ENCODE measurements around the gene PAPPA2.

Gene PAPPA2

DNA sequence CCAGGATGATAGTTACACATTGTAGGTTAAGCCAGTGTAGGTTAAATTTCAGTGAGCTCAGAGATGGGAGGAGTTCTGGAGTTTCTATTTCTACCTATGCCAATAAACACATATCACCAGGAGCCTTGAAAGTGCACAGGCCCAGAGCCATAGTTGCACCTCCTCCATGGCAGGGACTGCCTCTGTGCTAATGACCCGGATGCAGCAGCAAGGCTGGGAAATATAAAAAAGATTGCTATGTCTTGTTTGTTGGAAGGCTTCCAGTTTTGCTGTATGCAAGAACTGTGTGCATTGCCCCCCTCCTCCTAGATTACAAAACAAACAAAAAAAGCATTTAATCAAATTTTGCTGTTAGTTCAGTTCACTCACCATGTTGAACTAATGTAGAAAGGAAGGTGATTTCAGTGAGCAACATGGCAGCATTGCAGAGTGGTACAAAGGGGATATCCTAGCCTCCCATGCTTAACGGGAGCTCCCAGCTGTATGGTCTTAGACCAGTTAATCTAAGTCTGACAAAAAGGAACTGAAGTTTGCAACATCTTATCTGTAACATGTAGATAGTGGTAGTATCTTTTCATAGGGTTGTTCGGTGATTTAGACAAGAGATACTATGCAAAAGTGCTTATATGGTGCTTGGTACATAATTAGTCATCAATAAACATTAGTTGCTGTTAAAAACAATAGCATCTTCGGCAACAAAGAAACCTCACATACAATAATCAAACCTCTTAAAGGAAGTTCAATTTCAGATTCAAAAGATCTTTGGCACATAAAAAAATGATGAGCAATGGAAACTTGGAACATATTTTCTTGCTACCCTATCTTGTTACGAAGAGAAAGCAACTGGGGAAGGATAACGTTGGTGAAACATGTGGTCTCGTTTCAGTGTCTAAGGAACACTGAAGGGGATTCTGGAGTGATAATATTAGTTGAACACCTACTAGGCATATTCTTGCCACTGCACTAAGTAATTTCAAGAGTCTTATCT, 392.1 kb downstream of the PAPPA2 start:
- no peak for DNase-seq (ENCODE audit: low spot score)

DNA sequence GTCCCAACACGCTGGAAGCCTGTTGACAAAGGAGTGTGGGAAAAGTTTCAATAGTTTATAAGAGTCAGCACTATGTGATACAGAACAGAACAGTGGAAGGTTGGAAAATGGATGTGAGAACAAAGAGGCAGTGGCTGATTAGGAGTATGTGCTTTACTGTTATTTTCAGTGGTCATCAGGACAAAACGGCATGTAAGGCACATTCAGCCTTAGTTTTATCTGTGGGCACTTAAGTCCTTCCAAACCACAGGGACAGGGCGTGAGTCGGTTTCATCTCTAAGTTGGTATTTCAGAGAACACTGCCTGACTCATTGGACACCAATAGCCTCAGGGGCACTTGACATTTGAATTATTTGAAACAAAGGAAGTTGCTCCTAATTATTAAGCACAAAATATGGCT, 394.7 kb downstream of the PAPPA2 start:
- DNase-seq (ENCODE audit: low spot score): no peak

DNA sequence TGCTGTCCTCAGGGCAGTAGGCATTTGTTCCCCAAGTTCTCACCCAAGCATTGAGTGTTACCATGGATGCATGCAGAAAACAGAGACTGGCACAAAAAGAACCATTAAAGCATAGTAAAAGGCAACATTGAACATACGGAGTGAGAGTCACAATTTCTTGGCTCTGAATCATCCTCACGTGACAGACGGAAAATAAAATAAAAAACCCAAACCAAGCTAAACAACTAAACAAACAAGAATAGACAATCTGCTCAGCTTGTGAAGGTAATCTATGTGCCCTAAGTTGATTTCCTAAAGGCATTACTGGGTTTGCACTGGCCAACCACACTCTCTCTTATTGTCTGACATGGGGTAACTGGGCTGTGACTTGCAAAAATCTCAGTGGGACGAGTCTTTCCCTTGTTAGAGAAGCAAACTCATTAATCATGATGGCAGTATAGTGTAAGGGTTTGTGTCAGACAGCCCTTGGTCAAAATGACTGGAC, 395.5 kb downstream of the PAPPA2 start:
- DNase-seq (ENCODE audit: low spot score): no peak

DNA sequence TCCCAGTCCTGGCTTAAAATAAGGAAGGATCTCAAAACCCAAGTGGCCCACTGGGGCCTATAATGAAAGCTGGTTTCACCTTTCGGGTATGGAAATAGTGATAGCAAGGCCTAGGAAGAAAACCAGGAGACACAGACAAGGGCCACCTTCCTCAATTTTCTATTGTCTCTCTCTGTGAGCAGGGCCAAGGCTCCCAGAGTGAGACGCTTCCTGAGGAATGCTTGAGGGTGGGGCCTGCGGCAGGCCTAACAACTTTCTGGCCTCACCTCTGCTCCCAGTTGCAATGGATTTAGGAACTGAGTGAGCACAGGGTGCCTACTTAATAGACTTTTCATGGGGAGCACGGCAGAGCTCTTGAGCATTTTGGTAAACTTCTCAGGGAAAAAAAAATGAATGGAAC, 400.6 kb downstream of the PAPPA2 start:
- no peak for DNase-seq (ENCODE audit: low spot score)

DNA sequence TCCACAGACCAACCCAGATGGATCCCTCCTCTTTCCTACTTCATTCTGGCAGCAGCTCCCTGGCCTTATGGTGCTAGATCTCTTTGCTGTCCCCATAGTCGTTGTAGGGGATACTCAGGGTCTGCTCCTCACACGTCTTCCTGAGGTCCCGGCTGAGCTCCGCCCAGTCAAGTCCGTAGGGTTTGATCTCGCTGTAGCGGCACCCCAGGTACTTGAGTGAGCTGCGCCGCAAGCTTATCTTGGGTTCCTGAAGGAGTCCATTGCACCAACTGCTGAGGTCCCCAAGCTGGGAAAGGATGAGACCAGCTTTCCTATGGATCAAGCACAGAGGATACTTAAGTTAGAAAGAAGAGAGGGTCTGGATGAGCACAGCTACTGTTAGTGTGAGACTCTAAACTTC, 401.2 kb downstream of the PAPPA2 start:
- DNase-seq (ENCODE audit: low spot score): no peak

DNA sequence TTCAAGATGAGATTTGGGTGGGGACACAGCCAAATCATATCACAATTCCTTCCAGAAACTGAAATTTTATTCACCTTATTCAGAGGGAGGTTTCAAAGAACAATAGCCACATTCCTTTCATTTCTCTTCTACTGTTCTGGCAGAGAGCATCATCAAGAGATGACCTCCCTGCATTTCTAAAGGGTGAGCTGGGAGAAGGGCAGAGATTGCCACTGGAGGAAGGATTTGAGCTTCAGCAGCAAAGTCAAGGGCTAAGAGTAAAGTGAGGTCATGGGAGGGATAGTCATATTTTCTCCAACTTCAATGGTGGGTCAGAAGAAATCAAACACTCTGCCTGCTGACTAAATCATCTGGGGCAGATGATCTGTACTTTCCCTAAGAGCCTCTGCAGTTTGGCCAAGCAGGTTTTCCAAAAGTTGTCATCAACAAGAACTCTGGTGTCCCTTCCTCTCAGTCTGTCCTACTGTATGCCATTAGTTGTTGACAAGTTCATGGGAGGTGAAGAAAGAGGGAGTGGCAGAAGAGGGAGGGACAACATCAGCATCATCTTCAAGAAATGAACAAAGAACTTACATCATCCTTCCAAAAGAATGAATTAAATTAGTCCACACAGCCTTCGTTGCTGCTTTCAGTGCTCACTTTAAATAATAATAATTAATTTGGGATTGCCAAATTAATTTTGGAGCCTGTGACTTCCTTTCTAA, 403.2 kb downstream of the PAPPA2 start:
- no peak for DNase-seq (ENCODE audit: low spot score)

DNA sequence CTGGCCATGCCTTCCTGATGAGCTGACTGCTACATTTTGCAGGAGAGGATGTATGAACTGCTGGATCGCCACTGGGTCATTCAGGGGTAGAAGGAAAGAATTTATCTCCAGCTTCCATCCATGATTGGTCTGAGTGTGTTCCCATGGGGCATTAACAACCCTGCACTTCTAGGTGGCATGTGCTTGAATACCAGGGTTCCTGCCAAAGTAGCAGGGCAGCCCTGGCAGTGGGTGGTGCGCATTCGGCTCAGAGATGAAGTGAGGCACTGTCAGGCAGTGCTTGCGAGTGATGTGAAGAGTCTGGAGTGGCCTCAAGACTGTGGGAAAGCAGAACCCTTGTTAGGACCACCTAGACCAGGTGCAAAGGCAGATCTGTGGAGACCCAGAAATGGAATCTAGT, 406.6 kb downstream of the PAPPA2 start:
- no peak for DNase-seq (ENCODE audit: low spot score)

DNA sequence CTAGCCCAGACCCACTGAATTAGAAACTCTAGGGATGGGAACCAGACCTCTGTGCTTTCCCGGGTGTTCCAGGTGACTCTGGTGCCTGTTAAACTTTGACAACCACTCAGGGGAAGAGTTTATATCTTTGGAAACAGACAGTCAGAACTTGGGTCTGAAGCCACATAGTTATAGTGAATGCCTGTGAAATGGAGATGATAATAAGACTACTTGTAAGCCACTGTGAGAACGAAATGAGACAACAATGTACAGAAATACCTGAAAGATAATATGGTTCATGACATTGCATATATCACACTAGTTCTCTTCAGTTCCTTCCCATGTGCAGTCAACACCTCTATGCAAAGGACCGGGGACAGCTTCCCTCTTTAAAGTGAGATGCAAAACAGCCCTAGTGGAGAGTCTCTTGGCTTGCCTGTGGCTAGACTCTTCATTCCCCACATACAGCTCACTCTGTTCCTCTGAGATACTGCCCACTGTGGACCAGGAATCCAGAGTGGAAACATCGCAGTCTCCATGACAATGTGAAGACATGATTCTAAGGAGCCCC, 414.1 kb downstream of the PAPPA2 start:
- no peak for DNase-seq (ENCODE audit: low spot score)

DNA sequence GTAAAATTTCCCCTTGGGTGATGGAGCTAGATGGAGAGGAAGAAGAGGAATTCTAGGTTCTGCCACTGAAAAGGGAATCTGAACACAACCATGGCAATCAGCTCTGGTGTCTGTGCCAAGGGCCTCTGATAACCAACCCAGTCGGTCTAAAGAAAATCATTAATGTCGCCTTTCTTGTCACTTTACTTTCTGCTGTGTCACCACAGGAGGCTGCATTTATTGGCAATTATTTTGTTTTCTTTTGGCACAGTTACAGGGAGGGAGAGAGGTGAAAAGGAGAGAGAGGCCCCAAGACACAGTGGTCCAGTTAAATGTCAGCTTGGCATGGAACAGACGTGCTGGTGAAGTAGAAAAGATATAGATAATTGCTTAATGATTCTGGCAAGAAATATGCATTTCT, 414.6 kb downstream of the PAPPA2 start:
- no peak for DNase-seq (ENCODE audit: low spot score)

DNA sequence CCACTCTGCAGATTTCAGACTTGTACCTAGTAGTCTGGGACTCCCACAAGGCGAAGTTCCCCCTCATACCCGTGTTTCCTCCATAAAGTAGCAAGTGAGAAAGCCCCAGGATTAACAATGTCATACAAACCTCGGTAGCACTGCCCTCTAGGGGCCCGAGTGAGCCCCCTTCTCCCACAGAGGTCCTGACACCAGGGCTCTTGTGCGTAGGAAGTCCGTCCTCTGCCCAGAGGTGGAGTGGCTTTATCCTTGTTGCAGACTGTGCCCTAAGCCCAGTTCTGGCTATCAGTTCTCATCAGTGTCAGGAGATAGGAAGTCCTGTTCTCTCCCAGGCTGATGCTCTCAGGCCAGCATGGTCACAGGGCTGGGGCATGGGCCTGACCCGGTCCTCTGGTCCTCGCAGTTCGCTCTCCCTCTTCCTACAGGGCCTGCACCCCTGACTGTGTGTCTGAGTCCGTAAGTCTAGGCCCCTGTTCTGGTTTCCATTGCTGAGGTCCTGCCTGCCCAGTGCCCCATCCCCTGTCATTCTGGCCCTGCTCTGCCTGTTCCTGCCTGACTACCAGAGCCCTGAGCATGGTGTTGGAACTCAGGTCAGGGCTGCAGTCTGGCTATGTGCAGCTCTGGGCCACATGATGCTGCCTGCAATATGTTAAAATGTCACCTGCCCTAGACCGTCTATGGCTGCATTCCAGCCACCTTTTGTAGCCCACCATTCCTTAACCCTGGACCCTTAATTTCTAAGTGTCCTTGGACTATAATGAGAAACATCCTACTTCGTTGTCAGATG, 416.0 kb downstream of the PAPPA2 start:
- DNase-seq (ENCODE audit: low spot score): no peak

DNA sequence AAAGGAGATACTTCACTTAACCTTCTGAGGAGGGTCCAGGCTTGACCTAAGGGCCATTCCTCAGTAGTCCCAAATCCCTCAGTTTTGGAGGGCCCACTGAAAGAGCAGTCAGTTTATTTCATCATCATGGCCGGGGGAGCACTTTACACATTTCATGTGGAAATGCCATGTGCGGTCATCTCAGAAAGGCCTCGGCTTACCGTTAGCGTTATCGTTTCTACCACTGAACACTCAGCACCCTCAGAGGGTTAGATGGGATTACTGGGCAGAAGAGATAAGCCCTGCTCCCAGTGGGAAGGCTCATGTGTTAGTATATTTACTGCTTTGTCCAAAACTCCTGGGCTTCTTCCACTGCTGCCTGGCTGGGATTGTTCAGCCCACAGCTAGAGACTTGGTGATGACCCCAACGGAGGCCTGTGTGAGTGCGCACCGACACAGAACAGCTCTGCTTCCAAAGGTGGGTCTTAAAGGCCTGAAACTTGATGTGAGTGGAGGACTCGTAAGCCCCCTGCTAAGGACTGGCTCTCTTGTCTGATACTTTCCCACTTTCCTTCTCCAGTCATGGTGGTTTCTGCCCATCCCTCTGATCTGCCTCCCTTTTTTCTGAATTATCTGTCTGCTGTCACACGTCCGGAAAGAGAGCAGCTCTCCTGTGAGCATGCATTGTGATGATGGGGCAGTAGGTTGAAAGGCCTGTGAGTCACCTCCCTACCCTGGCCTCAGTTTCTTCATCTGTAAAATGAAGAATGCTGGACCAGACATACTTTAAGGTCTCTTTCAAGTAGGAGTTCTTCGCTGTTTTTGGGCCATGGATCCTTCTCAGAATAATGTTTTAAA, 417.0 kb downstream of the PAPPA2 start:
- DNase-seq (ENCODE audit: low spot score): no peak

DNA sequence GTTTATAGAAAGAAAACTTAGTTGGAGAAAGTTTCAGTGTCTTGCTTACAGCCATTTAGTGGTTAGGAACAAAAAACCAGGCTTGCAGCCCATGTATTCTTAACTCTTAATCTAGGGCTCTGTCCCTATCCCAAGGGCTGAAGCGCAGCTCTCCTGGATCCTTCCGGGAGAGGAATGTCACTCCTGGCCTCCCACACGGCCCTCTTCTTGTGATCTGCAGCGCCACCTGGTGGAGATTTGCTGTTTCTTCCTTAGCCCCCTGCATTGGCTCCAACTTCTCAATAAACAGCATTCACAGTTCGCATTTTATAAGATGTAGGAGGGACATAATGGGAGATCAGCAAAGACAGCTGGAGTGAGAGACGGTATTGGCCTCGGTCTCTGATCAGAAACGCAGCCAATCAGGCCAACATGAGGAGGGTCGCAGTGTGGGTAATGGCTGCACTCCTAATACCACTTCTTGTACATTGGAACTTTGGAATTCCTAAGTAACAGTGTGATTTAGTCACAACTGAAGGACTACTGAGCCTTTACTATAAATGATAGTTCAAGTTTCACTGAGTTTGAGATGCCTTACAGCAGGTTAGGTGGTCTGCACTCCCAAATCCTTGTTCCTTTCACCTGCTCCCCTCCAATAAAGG, 418.1 kb downstream of the PAPPA2 start:
- DNase-seq (ENCODE audit: low spot score): peak; percentile 54

DNA sequence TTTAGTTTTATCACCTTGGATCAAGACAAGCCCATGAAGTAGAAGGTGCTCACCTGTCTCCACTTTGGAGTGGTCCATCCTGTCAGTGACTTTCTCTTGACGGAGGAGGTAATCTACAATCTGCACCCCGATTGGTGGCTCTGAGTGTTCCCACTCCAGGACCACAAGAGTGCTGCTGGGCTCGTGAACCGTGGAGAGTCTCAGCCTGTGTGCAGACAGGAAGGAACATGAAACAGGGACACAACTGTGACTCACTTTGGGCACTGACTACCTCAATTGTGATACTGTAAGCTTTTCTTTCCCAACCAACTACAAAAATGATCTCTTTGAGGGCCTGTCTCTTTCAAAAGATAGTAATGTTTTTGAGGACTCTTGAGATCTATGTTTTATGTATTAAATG, 421.3 kb downstream of the PAPPA2 start:
- DNase-seq (ENCODE audit: low spot score): no peak

DNA sequence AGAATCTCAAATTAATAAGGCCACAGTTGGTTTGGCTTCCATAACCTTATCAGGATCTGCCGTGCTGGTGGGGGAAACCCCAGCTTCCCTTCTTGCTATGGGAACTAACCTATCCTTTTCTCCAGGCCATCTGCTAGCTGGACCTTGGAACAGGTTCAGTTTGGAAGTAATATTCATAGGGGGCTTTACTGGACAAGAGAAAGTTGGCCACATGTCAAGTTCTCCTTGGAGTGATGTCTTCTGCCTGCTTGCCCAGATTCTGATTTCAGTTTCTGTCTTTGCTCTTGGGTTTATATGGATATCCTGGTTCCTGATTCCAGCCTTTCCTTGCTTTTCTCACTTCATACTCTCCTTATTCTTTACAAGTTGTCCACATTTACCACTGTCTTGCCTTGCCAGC, 421.9 kb downstream of the PAPPA2 start:
- no peak for DNase-seq (ENCODE audit: low spot score)

DNA sequence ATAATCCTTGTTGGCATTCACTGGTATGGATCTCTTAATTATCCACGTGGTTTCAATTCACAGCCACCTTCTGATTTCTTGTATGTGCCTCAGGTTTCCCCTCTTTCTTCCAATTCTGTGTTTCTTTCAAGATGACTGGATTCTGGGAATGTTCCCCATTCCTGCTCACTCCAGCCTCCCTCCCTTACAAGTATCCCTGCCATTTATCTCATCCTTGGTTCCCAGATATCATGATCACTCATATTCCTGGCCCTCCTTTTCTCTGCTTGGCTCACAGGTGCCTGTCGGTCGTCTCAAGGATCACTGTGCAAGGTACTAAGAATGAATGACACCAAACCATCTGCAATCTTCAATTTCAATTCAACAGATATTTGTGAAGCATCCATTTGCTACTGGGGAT, 422.4 kb downstream of the PAPPA2 start:
- no peak for DNase-seq (ENCODE audit: low spot score)

DNA sequence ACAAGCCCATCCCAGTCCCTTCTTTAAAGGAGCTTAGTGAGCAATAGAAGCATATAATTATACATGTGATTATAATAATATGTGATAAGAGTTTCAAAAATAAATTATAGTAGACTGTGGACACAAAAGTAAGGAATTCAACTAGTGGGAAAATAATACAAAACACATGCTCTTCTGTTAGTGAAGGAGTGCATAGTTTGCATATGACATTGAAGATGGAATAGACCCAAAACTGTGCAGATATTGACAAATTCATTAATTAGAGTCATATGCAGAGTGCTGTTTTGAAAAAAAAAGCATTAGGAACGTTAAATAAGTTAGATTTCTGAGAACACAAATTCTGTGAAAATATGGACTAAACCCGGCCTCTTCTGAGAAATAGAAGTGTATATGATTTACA, 422.8 kb downstream of the PAPPA2 start:
- DNase-seq (ENCODE audit: low spot score): no peak

DNA sequence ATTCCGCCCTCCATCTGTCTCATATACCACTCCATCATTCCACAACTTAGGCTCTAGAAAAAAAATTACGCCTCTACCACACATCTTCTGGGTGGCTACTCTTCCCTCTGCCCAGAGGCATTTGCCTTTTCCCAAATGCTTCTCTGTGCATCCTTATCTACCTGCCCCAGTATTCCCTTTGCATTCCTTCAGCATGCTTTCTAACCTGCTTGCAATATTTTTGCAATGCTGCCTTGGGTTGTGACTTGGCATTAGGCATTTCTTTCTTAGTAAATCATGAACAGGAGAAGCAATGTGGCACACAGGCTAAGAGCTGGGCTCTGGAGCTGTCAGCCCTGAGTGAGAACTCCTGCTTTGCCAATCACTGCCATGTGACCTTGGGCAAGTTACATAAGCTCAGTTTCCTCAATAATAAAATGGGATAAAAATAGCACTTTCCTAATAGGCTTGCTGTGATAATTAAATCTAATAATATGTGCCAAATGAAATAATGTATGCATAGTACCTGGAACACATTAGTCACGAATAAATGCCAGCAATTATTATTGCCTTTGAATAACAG, 425.6 kb downstream of the PAPPA2 start:
- no peak for DNase-seq (ENCODE audit: low spot score)

DNA sequence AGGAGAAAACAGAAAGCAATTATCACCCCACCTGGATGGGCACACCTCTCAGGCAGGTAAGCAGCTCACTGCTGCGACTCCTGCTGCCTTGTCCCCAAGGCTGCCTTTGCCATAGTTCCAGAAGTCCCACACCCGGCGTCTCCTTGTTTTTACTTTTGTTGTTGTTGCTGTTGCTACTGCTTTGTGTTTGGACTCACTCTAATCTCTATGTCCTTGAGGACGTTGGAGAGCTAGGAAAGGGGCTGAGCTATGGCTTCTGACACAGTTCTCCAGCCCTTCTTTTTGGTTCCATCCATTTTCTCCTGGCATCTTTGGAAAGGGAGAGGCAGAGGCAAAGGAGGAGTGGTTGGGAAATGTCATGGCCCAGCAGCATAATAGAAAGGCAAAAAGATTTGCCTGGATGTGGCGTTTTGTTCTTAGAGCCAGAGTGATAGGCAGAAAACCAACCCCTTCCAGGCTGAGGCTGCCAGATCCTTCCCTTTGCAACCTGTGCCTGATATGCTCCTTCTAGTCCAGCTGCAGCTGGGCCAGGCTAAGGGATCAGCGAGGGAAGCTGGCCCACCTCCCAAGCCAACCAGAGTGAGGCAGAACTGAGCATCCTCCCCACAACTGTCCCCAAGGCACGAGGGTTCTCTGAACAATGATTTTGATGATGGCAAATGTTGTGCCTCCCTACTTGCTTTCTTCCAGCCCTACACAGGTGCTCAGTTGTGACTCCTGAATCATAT, 430.8 kb downstream of the PAPPA2 start:
- DNase-seq (ENCODE audit: low spot score): no peak

DNA sequence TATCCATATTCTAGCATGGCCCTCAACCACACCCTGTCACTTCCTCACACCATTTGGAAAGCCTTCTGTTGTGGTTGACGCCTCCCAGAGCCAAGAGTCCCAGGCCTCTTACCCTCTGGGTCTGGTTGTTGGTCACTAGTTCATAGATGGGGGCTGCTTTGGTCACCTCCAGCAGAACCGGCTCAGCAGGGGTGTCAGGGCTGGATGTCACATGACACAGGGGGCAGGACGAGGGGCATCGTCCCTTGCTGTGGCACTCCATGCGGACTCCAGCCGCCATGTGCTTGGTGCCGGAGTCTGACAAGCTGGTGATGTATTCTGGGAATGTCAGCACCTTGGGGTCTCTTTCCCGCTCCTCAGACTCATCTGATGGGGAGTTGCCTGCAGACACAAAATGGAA, 431.5 kb downstream of the PAPPA2 start:
- DNase-seq (ENCODE audit: low spot score): no peak
